ENCODE results near the gene CHMP4A. TPM values are rescaled to one million over a fixed set of nuclear protein-coding genes. Genes with fewer than 3 reads are reported as not detected.
"Not testable (repeated sequence)": the region's sequence is repeated elsewhere in the genome, so short reads cannot be mapped to it uniquely, and the experiment has no call there.

Gene CHMP4A
- total and polyA plus RNA-seq, 11 donors = 20.2 to 72.8 (median 34.5) TPM

DNA sequence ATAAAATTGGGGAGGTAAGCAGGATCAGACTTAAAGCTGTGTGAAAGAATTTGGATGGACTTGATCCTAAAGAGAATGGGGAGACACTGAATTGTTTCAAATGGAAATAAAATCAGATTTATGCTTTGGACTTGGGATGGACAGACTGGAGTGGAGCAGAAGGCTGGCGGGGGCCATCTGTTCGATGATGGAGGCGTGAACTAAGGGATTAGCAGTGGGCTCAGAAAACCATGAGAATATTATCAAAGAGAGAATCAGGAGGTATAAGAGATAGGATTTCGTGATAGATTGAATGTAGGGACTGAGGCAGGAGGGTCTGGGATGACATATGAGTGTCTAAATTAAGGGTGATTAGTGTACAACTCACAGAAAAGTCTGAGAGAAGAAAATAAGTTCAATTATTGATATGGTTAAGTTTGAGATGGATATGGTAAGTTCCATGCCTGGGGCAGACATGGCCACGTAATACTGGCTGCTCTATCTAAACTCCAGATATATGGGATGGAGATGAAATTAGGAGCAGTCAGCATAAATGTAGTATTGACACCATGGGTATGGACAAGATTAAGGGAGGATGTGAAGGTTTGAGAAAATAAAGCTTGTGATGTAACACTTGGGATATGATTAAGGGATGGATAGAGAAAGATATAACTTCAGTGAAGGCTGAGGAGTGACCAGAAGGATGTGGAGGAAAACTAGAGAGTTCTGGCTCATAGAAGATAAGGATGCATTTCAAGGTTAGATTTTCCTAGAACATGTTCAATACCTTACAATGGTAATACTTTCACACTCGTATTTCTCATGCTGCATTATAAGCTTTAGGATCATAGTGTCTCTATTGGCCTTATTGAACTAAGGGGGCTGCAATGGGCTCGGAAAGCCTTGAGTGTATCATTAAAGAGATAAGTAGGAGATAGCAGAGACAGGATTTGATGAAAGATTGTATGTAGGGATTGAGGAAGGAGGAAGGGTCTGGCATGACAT, 8.8 kb downstream of the CHMP4A start:
- DNase-seq = no peak
- Histone ChIP-seq H3K27me3 (no peaks in the 10 kb centered on the region), H3K27ac (no peak overlapping the region), H3K4me3 (no peak overlapping the region), H3K4me1 (peaks cover 0 to 2% (median 0%) of the 10 kb centered on the region in 12 donors), H3K9me3 (peaks cover 0 to 4% (median 0%) of the 10 kb centered on the region in 12 donors), H3K36me3 (peaks cover 0 to 78% (median 51%) of the 10 kb centered on the region in 9 donors)
- WGBS, 4 donors = 92 to 97% (median 94%) methylated on average over 7 of the region's 7 CpGs
- intact Hi-C loops (cut with DNase I) = no loop called here
- no peak for ATAC-seq
- TF ChIP-seq, protein P1, sequence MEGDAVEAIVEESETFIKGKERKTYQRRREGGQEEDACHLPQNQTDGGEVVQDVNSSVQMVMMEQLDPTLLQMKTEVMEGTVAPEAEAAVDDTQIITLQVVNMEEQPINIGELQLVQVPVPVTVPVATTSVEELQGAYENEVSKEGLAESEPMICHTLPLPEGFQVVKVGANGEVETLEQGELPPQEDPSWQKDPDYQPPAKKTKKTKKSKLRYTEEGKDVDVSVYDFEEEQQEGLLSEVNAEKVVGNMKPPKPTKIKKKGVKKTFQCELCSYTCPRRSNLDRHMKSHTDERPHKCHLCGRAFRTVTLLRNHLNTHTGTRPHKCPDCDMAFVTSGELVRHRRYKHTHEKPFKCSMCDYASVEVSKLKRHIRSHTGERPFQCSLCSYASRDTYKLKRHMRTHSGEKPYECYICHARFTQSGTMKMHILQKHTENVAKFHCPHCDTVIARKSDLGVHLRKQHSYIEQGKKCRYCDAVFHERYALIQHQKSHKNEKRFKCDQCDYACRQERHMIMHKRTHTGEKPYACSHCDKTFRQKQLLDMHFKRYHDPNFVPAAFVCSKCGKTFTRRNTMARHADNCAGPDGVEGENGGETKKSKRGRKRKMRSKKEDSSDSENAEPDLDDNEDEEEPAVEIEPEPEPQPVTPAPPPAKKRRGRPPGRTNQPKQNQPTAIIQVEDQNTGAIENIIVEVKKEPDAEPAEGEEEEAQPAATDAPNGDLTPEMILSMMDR (IDR thresholded peaks at IDR 0.05) = no peak
- TF ChIP-seq POLR2A (IDR thresholded peaks at IDR 0.05) = no peak

GRCh38 chr14:24203249-24203886, 9.9 kb downstream of the CHMP4A start:
- H3K9me3 ChIP-seq; DNase-seq; H3K4me3 ChIP-seq; ATAC-seq; H3K27me3 ChIP-seq; H3K27ac ChIP-seq; intact Hi-C loops (cut with DNase I): not testable (repeated sequence)
- H3K36me3 ChIP-seq = peaks cover 0 to 71% (median 41%) of the 10 kb centered on the region in 9 donors
- 91 to 99% (median 98%) methylated on average over 16 of the region's 16 CpGs for WGBS, 4 donors
- peaks cover 0 to 13% (median 0%) of the 10 kb centered on the region in 12 donors for H3K4me1 ChIP-seq

- ATAC-seq; H3K4me3 ChIP-seq; intact Hi-C loops (cut with DNase I); DNase-seq; H3K27me3 ChIP-seq; H3K9me3 ChIP-seq; H3K27ac ChIP-seq: not testable (repeated sequence)
- 91 to 93% (median 92%) methylated on average over 8 of the region's 8 CpGs for WGBS, 4 donors
- Histone ChIP-seq H3K4me1 (peaks cover 0 to 19% (median 2%) of the 10 kb centered on the region in 12 donors), H3K36me3 (peaks cover 0 to 63% (median 32%) of the 10 kb centered on the region in 9 donors)
Observed at GRCh38 chr14:24202538-24202937, 10.8 kb downstream of the CHMP4A start.

- no peak for TF ChIP-seq POLR2A (IDR thresholded peaks at IDR 0.05)
Observed at GRCh38 chr14:24198814-24199524, 14.3 kb downstream of the CHMP4A start.

DNA sequence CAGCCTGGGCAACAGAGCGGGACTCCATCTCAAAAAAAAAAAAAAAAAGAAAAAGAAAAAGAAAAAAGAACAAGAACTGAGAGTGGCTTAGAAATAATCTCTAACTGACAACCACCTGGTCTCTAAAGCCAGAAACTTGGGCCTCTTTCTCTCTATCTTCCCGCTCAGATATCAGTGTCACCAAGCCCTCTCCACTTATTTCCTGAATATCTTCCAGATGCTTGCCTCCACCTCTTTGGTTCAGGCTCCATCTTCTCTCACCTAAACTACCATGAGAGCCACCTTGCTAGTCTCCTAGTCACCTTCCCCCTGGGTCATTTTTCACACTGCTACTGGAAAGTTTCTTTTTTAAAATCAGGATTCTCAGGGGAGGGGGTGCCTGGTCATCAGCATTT, 16.2 kb downstream of the CHMP4A start:
- no peaks in the 10 kb centered on the region for H3K27me3 ChIP-seq
- H3K36me3 ChIP-seq = peaks cover 0 to 35% (median 18%) of the 10 kb centered on the region in 9 donors
- ATAC-seq = no peak
- peak overlapping the region in 4 of 12 donors; percentile 89 to 99 (median 93) for H3K4me3 ChIP-seq
- 80 to 94% (median 92%) methylated on average over 2 of the region's 2 CpGs for WGBS, 4 donors
- intact Hi-C loops (cut with DNase I) = no loop called here
- no peak overlapping the region for H3K27ac ChIP-seq
- H3K9me3 ChIP-seq = peaks cover 0 to 4% (median 0%) of the 10 kb centered on the region in 12 donors
- no peak for TF ChIP-seq POLR2A (IDR thresholded peaks at IDR 0.05)
- TF ChIP-seq, protein P1 (IDR thresholded peaks at IDR 0.05) = no peak
- H3K4me1 ChIP-seq = peaks cover 2 to 47% (median 24%) of the 10 kb centered on the region in 12 donors
- DNase-seq = no peak

More at GRCh38 chr14:24198814-24199524, 14.3 kb downstream of the CHMP4A start:
- Histone ChIP-seq H3K27me3 (no peaks in the 10 kb centered on the region), H3K36me3 (peaks cover 0 to 33% (median 13%) of the 10 kb centered on the region in 9 donors), H3K4me1 (peaks cover 2 to 45% (median 23%) of the 10 kb centered on the region in 12 donors), H3K9me3 (peaks cover 0 to 4% (median 0%) of the 10 kb centered on the region in 12 donors), H3K27ac (no peak overlapping the region), H3K4me3 (no peak overlapping the region)
- intact Hi-C loops (cut with DNase I) = no loop called here
- WGBS, 4 donors = 79 to 91% (median 83%) methylated on average over 7 of the region's 7 CpGs
- ATAC-seq (no peak), DNase-seq (no peak)
